SIG-M5 (cell line): ENCODE measurements around the gene CNTNAP2.

Experiments
- DNase-seq: peaks from one replicate; lab custom pipeline; 2025; lab: John Stamatoyannopoulos, UW

The CNTNAP2 gene

DNA sequence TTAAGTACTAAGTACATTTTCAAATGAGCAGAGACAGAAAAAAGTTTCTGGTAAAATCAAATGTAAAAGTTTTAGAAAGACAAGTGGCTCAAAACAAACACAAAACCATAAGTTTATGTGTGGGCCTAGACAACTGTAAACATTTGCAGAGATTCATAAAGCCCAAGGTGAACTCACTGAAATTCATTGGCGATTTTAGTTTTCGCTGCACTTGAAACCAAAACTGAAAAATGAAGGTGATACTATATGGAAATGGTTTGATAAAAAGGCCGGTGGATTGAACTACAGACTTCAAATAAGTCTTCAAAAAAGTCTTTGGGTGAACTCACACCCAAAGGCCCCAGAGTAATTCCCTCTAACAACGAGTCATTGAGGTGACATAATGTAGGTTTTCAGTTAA, 1289.0 kb downstream of the CNTNAP2 start:
- no peak for DNase-seq

DNA sequence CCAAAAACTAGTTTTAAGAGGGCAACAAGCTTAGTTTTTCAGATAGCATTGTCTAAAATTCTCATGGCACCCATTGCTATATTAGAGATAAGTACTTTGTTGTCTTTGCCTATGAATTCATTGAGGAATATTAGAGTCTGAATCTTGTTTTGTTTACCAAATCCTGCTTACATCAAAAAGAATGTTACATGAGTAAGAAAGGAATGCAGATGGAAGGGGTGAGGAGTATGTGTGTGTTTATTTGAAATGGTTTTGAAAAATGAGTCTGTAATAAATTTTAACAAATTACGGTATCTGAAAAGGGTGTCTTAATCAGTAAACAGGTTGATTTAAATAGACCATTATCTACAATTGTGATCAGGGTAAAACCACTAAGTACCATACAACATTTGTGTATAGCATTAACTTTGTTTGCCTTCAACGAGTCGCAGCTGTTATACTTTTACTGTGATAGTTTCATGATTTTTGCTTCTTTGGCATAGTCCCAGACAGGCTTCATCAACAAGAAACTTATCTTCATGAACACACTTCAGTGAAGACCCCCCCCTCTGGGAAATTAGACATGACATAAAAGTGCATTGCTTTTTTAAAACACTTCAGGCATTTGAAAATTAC, 1290.0 kb downstream of the CNTNAP2 start:
- no peak for DNase-seq

DNA sequence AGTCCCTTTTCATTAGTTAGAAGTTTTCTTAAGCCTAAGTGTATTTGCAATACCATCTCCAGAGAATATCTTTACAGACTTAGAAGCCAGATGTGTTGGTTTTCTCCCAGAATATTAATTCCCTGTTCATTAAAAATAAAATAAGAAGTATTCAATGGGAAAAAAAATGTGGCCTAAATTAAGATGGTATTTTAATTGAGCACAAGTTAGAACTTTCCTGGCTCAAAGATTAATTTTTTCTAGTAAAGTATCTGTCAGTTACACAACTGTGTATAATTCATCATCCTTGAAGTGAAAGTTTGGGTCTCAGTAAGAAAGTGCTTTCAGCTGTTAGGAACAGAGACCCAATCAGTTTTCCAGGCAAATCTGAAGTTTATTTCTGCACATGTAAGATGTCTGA, 1294.5 kb downstream of the CNTNAP2 start:
- DNase-seq = no peak

DNA sequence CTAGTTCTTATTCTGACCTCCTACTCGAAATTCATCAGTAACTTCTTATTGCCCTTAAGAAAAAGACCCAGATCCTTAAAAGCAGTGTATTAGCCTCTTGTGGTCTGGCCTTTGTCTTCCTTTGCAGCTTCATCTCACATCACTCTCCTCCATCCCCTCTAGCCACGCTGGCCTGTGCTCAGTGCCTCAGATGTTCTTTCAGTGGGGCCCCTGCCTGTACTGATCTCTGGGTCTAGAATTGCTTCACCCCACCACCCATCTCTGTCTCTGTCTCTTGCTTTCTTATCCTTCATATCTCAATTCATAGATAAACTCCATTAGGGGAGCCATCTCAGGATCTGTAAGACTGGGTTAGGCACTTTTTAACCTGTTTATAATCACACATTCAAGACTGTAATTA, 1295.5 kb downstream of the CNTNAP2 start:
- DNase-seq = no peak

DNA sequence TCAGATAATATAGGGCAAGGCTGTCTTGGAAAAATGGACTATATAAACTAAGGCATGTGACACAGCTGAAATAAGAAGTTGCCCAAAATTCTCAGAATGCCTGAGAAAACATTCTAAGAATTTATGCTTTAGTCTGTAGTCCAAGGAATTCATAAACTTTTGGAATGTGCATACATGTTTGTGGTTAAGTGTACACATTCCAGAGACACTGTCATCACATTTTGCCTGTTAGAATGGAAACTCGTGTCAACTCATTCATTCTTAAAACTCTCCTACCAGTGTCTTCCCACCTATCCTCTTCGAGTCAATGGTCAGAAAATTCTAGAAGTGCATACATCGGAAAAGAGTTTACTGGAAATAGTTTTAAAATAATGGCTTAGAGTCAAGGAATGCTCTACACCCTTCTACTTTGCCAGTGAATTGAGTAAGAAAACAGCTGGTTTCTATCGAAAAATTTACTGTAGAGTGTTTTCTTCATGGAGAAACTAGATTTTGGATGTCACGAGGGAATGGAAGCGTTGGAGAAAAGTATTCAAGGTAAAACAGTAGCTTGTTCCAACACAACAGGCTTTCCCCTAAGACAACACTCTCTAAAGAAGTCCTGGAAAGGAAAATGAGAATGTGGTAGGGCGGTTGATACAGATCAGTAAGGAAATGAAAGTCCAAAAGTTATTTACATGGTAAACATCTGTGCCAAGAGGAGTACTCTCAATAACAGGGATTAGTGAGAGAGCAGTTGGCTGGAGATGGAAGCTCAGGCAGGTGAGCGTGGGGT, 1296.4 kb downstream of the CNTNAP2 start:
- DNase-seq = no peak

DNA sequence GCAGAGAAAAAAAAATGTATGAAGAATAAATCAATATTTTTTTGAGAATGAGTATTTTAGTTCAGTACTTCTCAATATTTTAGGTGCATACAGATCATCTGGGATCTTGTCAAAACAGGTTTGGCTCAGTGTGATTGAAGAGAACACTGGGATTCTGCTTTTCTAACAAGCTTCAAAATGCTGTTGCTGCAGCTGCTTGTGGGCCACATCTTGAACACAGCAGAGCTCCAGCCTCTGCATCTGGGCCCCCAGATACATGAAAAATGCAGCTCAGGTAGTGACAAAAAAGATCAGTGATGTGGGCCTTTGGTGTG, 1296.9 kb downstream of the CNTNAP2 start:
- no peak for DNase-seq

DNA sequence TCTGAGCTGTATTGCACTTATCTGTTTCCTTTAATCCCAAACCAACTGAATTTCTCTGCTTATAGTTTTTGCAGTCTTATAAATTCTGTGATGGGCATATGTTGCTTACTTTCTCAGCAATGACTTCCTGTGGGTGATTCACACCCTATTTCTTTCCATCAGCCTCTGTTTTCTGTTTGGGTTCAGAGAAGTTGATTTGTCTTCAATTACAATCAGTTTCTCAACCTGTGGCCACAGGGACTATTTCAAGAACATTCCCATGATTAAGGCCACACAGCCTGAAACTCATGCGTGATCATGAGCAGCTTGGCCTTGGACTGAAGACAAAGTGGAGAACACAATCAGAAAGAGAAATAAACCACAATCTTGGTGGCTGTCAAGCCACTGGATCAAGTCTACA, 1299.4 kb downstream of the CNTNAP2 start:
- no peak for DNase-seq

DNA sequence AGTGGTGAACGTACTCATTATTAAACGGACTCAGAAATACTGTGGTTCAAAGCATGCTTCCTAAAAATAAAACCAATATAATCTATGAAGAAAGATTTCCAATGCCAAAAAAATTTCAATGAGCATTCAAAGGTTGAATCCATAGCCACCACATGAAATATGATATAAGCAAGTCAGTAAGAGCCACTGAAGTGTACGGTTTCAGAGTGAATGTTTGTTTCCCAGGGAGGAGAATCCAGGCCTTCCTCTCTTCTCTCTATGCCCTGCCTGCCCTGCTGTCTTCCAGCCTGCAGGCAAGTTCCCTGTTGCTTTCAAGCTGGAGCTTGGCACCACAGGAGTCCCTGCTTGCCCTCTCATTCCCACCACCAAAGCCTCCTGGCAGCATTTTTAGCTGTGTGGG, 1302.4 kb downstream of the CNTNAP2 start:
- DNase-seq = no peak

DNA sequence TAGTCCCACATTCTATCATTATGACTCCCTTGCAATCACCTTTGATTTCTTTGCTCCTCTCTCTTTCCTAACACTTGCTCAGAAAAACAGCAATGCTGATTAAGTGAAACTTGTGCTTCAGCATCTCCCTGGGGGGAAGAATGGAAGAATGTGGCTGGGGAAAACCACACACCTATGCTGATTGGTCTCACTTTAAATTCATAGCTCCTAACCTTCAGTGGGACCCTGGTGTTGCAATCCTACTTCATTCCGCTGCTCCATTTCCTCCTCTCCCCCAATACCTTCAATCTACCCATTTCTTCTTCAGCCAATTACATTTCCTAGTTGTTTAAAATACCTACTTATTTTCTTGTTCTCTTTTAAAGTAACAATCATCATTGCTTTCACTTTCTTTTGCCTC, 1307.3 kb downstream of the CNTNAP2 start:
- no peak for DNase-seq

DNA sequence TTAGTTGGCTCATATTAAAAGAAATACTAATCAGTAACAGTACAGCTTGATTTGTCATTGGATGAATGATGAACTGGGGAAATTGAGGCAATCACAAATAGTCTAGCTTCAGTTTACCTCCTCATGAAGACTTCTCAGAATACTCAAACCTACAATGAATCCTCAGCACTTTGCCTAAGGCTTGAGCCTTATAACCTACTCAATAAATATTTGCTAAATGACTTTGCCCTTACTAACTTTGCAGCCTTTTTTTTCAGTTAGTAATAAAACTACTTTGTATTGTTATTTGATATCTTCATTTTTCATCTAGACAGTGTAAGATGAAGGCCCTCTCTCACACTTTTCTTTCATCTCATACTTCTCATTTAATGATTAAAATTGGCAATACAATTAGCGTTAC, 1311.5 kb downstream of the CNTNAP2 start:
- DNase-seq = no peak

DNA sequence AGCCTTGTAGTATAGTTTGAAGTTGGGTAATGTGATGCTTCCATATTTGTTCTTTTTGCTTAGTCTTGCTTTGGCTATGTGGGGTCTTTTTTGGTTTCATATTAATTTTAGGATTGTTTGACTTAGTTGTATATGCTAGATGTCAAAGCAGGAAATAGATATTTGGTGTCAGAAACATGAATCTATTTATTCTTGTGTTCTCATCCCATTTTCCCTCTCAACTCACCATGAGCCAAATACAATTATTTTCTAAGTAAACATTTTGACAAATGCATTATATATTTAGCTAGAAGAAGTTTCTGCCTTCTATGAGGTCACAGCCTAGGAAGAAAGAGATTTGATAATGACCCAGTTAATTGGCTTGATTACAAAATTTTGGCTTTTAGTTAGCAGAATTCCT, 1313.4 kb downstream of the CNTNAP2 start:
- DNase-seq = no peak

DNA sequence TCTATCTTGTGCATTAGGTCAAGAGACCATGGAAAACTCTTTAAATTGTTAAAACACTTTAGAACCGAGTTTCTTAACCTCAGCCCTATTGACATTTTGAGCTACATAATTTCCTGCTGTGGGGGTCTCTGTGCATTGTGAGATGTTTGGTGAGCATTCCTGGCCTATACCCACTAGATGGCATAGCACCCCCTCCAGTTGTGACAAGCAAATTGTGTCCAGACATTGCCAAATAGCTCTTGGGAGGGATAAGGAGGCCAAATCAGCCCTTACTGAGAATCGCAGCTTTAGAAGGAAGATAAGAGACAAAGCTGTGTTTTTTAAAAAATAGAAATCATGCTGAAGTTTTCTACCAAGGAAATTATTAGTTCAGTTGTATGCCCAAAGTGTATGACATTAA, 1315.5 kb downstream of the CNTNAP2 start:
- no peak for DNase-seq

DNA sequence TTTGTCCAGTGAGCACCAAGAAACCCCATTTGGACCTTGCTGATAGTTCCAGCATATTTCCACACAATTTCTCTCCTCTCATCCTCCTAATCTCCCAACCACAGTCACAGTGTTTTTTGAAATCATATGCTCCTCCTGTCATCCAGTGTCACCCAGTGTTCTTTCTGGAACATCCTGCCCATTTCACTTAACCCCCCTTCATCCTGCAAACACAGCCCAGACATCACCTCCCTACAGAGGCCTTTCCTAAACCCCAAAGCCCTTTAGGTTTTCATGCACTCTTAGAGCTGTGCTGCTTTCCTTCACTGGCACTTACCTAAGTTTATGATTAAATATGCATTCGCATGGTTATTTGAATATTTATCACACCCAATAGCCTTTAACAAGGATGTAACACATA, 1316.0 kb downstream of the CNTNAP2 start:
- no peak for DNase-seq

DNA sequence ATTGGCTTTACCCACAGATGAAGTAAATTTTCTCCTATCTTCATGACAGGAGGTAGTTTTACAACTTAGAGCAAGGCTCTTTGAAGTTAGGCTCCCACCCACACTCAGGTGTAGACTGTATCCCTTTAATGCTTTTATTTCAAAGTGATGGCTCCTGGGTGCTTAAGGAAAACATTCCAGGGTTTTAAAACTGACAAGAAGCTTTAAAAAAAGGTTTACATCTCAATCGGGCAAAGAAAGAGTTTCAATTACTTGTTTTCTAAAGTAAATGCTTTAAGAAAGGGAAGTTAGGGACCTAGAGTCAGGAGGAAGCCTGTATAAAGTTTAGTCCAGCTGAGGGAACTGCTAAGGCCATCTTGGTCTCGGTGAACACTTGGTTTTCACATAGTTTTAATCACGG, 1320.1 kb downstream of the CNTNAP2 start:
- no peak for DNase-seq

DNA sequence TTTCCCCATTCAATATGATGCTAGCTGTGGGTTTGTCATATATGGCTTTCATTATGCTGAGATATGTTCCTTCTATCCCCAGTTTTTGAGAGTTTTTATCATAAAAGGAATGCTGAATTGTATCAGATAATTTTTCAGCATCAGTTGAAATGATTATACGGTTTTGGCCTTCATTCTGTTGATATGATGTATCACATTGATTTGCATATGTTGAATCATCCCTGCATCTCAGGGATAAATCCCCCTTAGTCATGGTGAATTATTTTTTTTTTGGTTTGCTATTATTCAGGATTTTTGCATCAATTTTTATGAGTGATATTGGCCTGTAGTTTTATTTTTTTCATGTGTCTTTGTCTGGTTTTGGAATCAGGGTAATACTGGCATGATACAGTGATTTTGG, 1321.6 kb downstream of the CNTNAP2 start:
- no peak for DNase-seq

DNA sequence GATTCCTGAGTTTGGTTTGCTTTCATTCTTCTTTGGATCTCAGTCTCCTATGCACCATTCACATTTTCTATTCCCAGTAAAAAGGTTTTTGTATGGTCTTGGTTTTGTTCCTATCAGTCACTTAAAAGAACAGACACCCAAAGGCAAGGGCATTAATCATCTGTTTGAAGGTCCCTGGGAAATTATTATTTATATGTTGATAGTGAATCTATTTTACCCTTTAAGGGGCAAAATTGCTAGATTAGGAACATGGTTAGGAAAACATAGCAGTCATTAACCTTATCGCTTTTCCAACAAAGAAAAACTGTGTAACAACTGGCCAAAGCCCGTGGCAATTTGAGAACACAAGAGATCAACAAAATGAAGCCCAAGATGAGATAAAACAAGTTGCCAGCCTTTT, 1327.3 kb downstream of the CNTNAP2 start:
- DNase-seq = no peak

DNA sequence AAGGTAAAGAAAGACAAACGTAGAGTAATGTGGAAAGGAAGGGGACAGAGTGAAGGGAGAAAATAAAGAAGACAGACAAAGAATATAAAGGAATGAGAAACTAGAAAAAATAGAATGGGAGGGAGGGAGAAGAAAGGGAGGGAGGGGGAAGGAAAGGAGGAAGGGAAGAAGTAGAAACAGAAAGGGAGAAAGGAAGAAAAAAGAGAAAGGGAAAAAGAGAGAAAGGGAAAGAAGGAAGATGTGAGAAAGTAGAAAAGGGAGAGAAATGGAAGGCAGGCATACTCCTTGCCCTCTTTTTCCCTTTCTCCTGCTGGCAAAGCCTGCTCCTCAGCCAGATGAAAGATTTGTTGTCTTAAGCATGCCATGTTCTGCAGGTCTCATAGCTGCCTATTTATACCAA, 1336.2 kb downstream of the CNTNAP2 start:
- no peak for DNase-seq

DNA sequence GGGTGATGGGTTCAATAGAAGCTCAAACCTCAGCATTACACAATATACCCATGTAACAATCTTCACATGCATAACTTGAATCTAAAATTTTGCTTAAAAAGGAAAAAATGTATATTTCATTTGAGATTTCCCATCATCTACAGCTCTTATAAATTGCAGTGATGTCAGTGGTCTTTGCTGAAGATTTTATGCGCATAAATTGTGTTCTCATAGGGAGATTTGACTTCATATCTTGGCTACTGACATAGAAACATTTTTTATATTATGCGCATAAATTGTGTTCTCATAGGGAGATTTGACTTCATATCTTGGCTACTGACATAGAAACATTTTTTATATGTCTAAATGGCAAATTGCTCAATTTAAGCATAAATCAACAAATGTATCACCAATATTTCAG, 1348.6 kb downstream of the CNTNAP2 start:
- no peak for DNase-seq

DNA sequence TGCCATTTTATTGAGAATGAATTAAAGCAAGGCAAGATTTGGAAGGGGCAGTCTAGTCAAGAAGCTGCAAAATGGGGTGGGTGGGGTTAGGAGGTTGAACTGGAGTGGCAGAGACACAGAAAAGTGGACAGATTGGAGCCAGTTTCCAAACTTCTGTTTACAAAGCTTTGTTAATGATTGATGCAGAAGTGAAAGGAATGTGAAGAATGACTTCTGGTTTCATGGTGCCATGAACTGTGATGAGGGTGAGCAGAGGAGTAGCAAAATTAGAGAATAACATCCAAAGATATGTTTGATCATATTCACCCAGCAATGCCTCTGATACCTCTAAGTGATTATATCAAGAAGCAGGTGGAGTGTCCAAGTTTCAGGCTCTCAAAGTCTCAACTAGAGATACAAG, 1356.0 kb downstream of the CNTNAP2 start:
- DNase-seq = no peak

DNA sequence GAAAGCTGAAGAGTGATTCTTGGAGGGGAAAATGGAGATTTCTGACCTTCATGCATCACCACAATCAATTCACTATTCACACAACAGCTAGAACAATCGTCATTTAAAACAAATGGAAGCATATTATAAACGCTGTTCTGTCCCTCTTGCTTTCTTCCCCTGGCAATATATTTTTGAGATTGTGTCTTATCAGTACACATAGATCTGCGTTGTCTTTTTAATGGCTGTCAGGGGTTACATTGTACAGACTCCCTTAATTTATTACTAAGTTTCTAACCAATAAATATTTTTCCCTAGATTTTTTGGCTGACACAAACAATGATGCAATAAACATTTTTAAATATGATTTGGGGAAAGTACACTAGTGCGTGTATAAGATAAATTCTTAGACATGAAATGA, 1358.3 kb downstream of the CNTNAP2 start:
- DNase-seq = no peak

DNA sequence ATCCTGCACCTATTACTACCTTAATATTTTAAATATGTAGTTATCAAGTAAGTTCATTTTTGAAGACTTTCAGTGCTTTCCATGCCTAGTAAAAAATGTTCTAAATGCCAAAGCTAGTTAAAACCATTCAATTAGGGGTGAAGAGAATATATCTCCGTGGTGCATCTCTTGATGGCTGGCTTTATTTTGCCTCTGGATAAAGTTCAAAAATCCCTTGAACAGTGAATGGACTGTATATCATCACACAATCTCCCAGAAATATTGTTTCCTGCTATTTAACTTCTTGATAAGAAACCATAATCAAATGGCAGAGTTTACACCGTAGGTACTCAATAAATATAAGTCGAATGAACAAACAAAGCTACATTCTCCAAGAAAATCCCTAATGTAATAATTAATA, 1360.9 kb downstream of the CNTNAP2 start:
- DNase-seq = no peak

DNA sequence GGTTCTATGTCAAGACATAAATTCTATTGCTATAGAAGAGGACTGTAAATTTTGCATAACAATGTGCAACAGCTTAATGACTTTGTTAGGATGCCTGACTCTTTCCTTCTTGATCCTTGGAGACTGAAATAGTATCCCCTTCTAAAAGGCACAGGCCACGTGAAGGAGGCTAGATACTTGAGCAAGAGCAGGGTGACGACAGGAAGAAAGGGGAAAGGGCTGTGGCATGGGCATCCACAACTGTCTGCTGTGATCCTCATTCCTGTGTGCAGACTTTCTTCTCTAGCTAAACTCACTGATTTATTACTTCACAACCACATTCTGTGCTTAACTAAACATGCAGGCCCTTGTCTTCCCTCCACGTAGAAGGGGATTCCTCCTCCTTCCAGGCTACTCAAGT, 1362.2 kb downstream of the CNTNAP2 start:
- DNase-seq = no peak

DNA sequence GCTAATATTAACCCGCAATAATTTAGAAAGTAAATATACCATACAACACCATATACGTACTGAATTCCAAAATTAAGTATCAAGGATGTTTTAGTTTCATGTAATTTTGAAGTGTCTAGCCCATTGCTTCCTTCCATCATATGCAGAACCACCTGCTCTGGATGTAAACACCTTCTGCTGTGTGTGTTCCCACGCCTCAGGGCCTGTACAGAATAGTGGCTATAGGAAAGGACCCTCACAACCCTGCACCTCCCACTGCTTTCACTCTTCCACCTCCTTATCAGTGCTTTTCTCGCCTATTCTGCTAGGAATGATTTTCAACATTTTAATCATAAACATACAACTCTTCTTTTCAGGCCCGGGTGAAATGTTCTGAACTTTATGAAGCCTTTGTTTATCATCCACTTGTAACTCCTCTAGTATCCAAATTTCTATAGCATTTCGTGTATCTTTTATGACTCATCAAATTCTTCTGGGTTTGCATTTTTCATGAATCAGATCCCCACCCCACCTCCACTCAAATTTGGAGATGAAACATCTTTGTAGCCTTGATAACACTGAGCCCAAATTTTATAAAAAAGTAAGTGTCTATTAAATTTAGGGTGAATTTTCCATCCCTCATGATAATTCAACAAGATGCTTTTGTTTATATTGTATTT, 1367.2 kb downstream of the CNTNAP2 start:
- DNase-seq = no peak
